Measurements from ENCODE around the gene SCARF2. TPM values are rescaled to one million over a fixed set of nuclear protein-coding genes. Genes with fewer than 3 reads are reported as not detected.

SCARF2 gene
- total RNA-seq, 4 donors from 2014 or later: 2.8 to 11.3 (median 5.8) TPM

DNA sequence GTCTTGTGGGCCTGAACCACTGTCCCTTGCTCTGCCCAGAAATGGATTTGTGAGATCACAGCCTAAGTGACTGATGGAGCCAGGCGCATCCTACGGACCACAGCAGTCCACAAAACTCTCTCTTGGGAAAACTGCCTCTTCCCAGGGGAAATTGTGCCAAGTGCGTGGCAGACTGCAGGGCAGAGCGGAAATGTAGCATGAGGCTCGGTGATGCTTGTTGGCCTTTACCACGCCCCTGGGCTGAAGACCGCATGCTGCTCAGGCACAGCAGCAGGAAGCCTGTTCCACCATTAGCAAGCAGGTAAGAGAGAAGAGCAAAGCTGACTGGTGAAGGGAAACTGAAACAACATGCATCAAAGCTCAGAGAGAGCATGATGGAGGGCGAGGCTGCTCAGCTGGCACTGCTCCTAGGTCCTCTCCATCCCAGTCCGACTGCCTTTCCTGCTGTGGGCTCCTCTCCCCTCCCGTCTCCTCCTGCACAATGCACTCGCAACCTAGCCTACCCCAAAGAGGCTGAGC lies 26.5 kb upstream of the SCARF2 start:
- DNase-seq (ENCODE audit: low spot score in 2 of 2): no peak
- Histone ChIP-seq H3K27me3 (no peaks in the 10 kb centered on the region), H3K36me3 (peaks cover 19% of the 10 kb centered on the region), H3K4me1 (peaks cover 6% of the 10 kb centered on the region), H3K27ac (no peak overlapping the region), H3K9me3 (no peaks in the 10 kb centered on the region), H3K4me3 (no peak overlapping the region)
- WGBS: 82% methylated on average over 8 of the region's 11 CpGs
- TF ChIP-seq EP300 (IDR thresholded peaks at IDR 0.05) (no peak), POLR2A (IDR thresholded peaks at IDR 0.05) (no peak), POLR2AphosphoS5 (IDR thresholded peaks at IDR 0.05) (no peak)
- TF ChIP-seq, protein P1, sequence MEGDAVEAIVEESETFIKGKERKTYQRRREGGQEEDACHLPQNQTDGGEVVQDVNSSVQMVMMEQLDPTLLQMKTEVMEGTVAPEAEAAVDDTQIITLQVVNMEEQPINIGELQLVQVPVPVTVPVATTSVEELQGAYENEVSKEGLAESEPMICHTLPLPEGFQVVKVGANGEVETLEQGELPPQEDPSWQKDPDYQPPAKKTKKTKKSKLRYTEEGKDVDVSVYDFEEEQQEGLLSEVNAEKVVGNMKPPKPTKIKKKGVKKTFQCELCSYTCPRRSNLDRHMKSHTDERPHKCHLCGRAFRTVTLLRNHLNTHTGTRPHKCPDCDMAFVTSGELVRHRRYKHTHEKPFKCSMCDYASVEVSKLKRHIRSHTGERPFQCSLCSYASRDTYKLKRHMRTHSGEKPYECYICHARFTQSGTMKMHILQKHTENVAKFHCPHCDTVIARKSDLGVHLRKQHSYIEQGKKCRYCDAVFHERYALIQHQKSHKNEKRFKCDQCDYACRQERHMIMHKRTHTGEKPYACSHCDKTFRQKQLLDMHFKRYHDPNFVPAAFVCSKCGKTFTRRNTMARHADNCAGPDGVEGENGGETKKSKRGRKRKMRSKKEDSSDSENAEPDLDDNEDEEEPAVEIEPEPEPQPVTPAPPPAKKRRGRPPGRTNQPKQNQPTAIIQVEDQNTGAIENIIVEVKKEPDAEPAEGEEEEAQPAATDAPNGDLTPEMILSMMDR (IDR thresholded peaks at IDR 0.05): no peak

DNA sequence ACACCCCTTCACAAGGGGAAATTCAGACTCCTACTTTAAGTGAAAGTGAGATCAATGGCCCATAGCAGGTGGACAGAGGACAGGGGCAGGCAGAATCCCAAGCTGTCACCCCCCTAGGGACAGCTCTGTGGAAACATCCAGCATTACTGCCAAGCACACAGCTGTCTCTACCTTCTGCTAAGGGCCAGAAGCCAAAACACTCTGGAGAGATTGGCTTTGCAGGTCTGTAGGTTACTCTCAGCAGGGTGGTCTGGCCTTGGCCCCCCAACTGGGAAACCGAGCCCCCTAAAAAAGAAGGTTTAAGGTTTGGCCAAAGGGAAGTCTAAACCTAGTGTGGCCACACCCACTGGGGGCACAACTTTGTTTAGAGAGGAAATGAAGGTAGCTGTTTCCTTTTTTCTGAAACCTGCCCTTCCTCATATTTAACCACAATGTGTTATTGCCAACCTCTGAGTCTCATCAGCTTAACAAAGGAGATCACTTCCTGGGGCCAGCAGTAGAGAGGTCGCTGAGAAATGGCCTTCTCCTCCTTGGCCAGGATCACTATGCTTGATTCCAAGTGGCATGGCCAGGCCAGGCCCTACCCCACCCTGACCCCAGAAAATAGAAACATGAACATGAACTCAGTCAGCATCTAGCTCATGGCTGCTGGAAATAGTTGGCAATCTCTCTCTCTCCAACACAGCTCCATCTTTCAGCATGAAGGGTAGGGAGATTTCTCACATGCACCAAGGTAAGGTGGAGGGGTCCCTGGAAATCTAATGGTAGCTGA lies 25.9 kb upstream of the SCARF2 start:
- Histone ChIP-seq H3K4me1 (peaks cover 6% of the 10 kb centered on the region), H3K27ac (no peak overlapping the region), H3K9me3 (no peaks in the 10 kb centered on the region), H3K27me3 (no peaks in the 10 kb centered on the region), H3K36me3 (peaks cover 19% of the 10 kb centered on the region), H3K4me3 (no peak overlapping the region)
- DNase-seq (ENCODE audit: low spot score in 2 of 2): no peak
- TF ChIP-seq POLR2A (IDR thresholded peaks at IDR 0.05) (no peak), POLR2AphosphoS5 (IDR thresholded peaks at IDR 0.05) (no peak)
- 56% methylated on average over 2 of the region's 2 CpGs for WGBS

DNA sequence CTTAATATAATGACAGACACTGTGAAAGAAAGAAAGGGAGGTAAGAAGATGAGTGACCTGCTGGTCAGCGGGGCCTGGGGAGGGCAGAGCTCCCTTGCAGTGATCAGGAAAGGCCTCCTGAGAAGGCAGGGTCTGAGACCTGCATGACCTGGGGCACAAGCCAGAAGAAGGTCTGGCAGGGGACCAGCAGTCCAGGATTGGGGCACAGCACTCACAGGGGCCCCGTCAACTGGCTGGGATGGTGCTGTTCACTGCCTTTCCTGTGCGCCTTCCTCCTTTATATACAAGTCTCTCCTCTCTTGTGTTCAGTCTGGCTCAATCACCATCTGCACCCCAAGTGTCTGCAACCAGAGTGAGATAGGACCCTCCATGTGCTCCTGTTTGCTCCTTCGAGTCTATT lies 22.2 kb upstream of the SCARF2 start:
- Histone ChIP-seq H3K27ac (no peak overlapping the region), H3K9me3 (no peaks in the 10 kb centered on the region), H3K27me3 (no peaks in the 10 kb centered on the region), H3K4me3 (no peak overlapping the region), H3K4me1 (peaks cover 11% of the 10 kb centered on the region), H3K36me3 (peaks cover 22% of the 10 kb centered on the region)
- 93% methylated on average over 4 of the region's 4 CpGs for WGBS
- TF ChIP-seq, protein P1 (IDR thresholded peaks at IDR 0.05): no peak
- TF ChIP-seq POLR2A (IDR thresholded peaks at IDR 0.05): no peak
- TF ChIP-seq POLR2AphosphoS5 (IDR thresholded peaks at IDR 0.05): no peak
- TF ChIP-seq EP300 (IDR thresholded peaks at IDR 0.05): no peak
- DNase-seq (ENCODE audit: low spot score in 2 of 2): no peak

DNA sequence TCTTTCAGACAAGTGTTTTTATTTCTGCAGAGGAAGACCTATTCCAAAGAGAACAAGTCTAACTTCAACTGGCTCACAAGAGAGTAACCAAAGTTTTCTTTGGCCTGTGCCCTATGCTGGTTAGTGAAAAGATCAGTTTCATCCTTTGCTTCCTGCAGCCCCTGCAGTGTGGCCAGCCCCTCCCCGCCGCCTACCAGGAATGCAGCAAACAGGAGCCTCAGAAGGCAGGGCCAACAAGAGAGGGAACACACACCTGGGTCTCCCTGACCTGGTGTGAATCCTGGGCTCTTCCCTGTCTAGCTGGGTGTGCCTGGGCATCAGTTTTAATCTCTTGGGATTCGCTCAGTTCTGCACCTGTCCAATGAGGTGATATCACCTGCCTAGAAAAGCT lies 21.5 kb upstream of the SCARF2 start:
- Histone ChIP-seq H3K36me3 (peaks cover 17% of the 10 kb centered on the region), H3K27ac (no peak overlapping the region), H3K27me3 (no peaks in the 10 kb centered on the region), H3K9me3 (no peaks in the 10 kb centered on the region), H3K4me3 (no peak overlapping the region), H3K4me1 (peaks cover 10% of the 10 kb centered on the region)
- DNase-seq (ENCODE audit: low spot score in 2 of 2): no peak
- 83% methylated on average over 3 of the region's 3 CpGs for WGBS
- TF ChIP-seq, protein P1 (IDR thresholded peaks at IDR 0.05): no peak
- TF ChIP-seq EP300 (IDR thresholded peaks at IDR 0.05) (no peak), POLR2AphosphoS5 (IDR thresholded peaks at IDR 0.05) (no peak), POLR2A (IDR thresholded peaks at IDR 0.05) (no peak)

DNA sequence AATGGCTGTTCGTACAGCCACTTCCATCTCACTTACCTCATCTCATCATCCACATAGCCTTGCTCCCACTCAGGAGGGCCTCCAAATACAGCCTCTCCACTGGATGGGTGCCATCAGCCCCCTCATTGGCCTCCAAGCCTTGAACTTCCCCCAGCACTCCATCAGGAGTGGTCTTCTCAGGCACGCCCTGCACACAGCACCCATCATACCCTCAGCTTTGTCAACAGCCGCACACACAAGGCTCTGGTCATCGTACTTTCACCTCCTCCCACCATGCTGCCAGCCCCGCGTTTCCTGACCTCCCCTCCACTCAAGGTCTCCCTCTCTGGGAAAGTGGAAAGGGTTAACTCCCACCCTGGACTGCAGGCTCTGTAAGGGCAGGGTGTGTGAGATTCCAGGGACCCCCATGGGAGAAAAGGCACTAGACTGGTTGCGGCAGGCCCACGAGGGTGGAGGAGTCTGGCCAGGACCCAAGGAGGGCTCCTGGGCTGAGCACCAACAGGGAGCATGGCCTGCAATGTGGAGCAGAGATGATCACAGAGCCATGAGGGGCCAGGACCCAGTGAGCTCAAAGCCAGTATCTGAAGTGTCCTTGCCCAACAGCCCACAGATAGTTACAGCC lies 21.0 kb upstream of the SCARF2 start:
- no peaks in the 10 kb centered on the region for H3K27me3 ChIP-seq
- H3K9me3 ChIP-seq: no peaks in the 10 kb centered on the region
- H3K4me3 ChIP-seq: no peak overlapping the region
- peaks cover 16% of the 10 kb centered on the region for H3K36me3 ChIP-seq
- 84% methylated on average over 8 of the region's 8 CpGs for WGBS
- TF ChIP-seq POLR2AphosphoS5 (IDR thresholded peaks at IDR 0.05) (no peak), EP300 (IDR thresholded peaks at IDR 0.05) (no peak), POLR2A (IDR thresholded peaks at IDR 0.05) (no peak)
- TF ChIP-seq, protein P1 (IDR thresholded peaks at IDR 0.05): no peak
- H3K4me1 ChIP-seq: peaks cover 5% of the 10 kb centered on the region
- DNase-seq (ENCODE audit: low spot score in 2 of 2): no peak
- H3K27ac ChIP-seq: no peak overlapping the region

All from suprapubic skin (tissue), 4 donors.